Adrenal gland (tissue), 12 donors: ENCODE data around the gene HS3ST2. TPM values are rescaled to one million over a fixed set of nuclear protein-coding genes. Genes with fewer than 3 reads are reported as not detected.

Experiments used
- DNase-seq, 7 donors: peaks; one replicate each; pipeline ENCODE4 v3.0.0-alpha.2; 2019 to 2020
- H3K27ac ChIP-seq, 5 donors: fragments of 200-600 bp; sonication (generic) in 4 of 5; 1 replicate in 3 of 5; 2 replicates in 2 of 5; pipeline versions ENCODE4 v1.5.1 to v1.8.0; 2016 to 2020; ENCODE audit warnings: mild to moderate bottlenecking in 1 of 5
- H3K27me3 ChIP-seq: fragments of 200-600 bp; 2 replicates; pipeline ENCODE4 v1.8.0; 2021
- H3K36me3 ChIP-seq, 2 donors: fragments of 200-600 bp; replicated peaks in 1 of 2; 1 replicate in 1 of 2; 2 replicates in 1 of 2; pipeline versions ENCODE4 v1.5.1 to v1.8.0; 2018 to 2022
- H3K4me1 ChIP-seq, 2 donors: fragments of 200-600 bp; replicated peaks in 1 of 2; 1 replicate in 1 of 2; 2 replicates in 1 of 2; pipeline versions ENCODE4 v1.5.1 to v1.8.0; 2018 to 2021
- H3K4me3 ChIP-seq, 4 donors: fragments of 200-600 bp; sonication (generic) in 3 of 4; one replicate each; pipeline ENCODE4 v1.5.1; 2016 to 2018
- H3K9me3 ChIP-seq, 3 donors: fragments of 200-600 bp; sonication (generic) in 1 of 3; replicated peaks in 1 of 3; 1 replicate in 2 of 3; 2 replicates in 1 of 3; pipeline versions ENCODE4 v1.5.1 to v1.8.0; 2016 to 2021
- CTCF ChIP-seq, 6 experiments: fragments of 450-650 bp in 4 of 6; fragments of 200-600 bp in 2 of 6; sonication (generic) in 1 of 6; IDR thresholded peaks; 1 replicate in 5 of 6; 2 replicates in 1 of 6; pipeline versions ENCODE4 v1.5.1 to v1.8.0; 2016 to 2021; ENCODE audit warnings: antibody characterized with exemption in 6 of 6, mild to moderate bottlenecking in 2 of 6, moderate library complexity in 1 of 6
- POLR2A ChIP-seq, 2 donors: fragments of 450-650 bp; IDR thresholded peaks; one replicate each; pipeline ENCODE4 v1.6.1; 2017; ENCODE audit warnings: antibody characterized with exemption in 2 of 2, mild to moderate bottlenecking in 2 of 2, moderate library complexity in 1 of 2
- WGBS, 4 donors: extraction: QIAGEN DNeasy Blood & Tissue Kit in 2 of 4; methylation state at CpG; one replicate each; pipeline versions ENCODE4 v1.1.5 to v1.1.7; 2013 to 2017; 5-methylcytosine and 5-hydroxymethylcytosine counted together
- intact Hi-C, 2 donors: fragments of 100-400 bp; cut with DNase I; formaldehyde crosslinking; loops; one replicate each; pipeline versions ENCODE4 v1.14.1 to v1.15.0; 2022 to 2023
- polyA plus RNA-seq, 3 donors: library from polyadenylated mRNA; stranded (reverse); fragments of 200-250 nt in 2 of 3; fragments of 350-450 nt in 1 of 3; fragmentation: Illumina TruSeq in 1 of 3; extraction: RNeasy Lipid Tissue Mini Kit (QIAGEN cat#74804) in 1 of 3; gene quantifications; one replicate each; pipeline ENCODE4 v1.2.3, GENCODE V29; 2013 to 2014
- total RNA-seq, 9 donors: library from RNA; depleted of rRNA in 4 of 9; stranded (reverse); fragments of >200 nt in 4 of 9; fragments of 120-200 nt in 1 of 9; fragmentation: NEBNext Ultra II Directional in 1 of 9; extraction: Animal tissue kit (Norgen Biotek cat#: 25700) in 1 of 9; gene quantifications; one replicate each; pipeline versions ENCODE4 v1.1.0 to v1.2.4, GENCODE V29; 2013 to 2023
- donor health status: healthy with polysubstance abuse.
- donor health status: Bipolar disorder and iron deficiency.
- donor health status: DM: yes; HTN: yes; CAD: no.
- donor health status: DM: no; HTN: no; CAD: no.
- donor health status: DM: no; HTN: no; CAD: no.
- donor health status: DM: yes; HTN: yes; CAD: no.

The HS3ST2 gene
- total and polyA plus RNA-seq, 12 donors, result 0.06 to 11.5 (median 2.6) TPM

- no peak for DNase-seq
- intact Hi-C loops, result no loop called here
- no peak for TF ChIP-seq POLR2A (IDR thresholded peaks at IDR 0.05)
- TF ChIP-seq CTCF (IDR thresholded peaks at IDR 0.05), result no peak
- Histone ChIP-seq H3K4me1 (no peaks in the 10 kb centered on the region), H3K27ac (no peak overlapping the region), H3K4me3 (no peak overlapping the region), H3K9me3 (no peaks in the 10 kb centered on the region), H3K36me3 (no peaks in the 10 kb centered on the region), H3K27me3 (no peaks in the 10 kb centered on the region)
- WGBS, 4 donors, result 39 to 62% (median 50%) methylated on average over 2 of the region's 2 CpGs
These were observed 29.9 kb downstream of the HS3ST2 start for GRCh38 chr16:22843856-22844255.

GRCh38 chr16:22844416-22844815 is 30.5 kb downstream of the HS3ST2 start:
- H3K9me3 ChIP-seq, result no peaks in the 10 kb centered on the region
- no peaks in the 10 kb centered on the region for H3K4me1 ChIP-seq
- no peaks in the 10 kb centered on the region for H3K27me3 ChIP-seq
- intact Hi-C loops, result no loop called here
- H3K27ac ChIP-seq, result no peak overlapping the region
- TF ChIP-seq POLR2A (IDR thresholded peaks at IDR 0.05) (no peak), CTCF (IDR thresholded peaks at IDR 0.05) (no peak)
- 59 to 74% (median 70%) methylated on average over 3 of the region's 3 CpGs for WGBS, 4 donors
- no peak for DNase-seq
- H3K4me3 ChIP-seq, result no peak overlapping the region
- H3K36me3 ChIP-seq, result no peaks in the 10 kb centered on the region

- intact Hi-C loops, result no loop called here
- WGBS, 4 donors, result 52 to 63% (median 59%) methylated on average over 3 of the region's 3 CpGs
- no peak overlapping the region for H3K4me3 ChIP-seq
- TF ChIP-seq CTCF (IDR thresholded peaks at IDR 0.05) (no peak), POLR2A (IDR thresholded peaks at IDR 0.05) (no peak)
- no peaks in the 10 kb centered on the region for H3K4me1 ChIP-seq
- no peak for DNase-seq
- H3K9me3 ChIP-seq, result no peaks in the 10 kb centered on the region
- no peaks in the 10 kb centered on the region for H3K36me3 ChIP-seq
- H3K27me3 ChIP-seq, result no peaks in the 10 kb centered on the region
- H3K27ac ChIP-seq, result no peak overlapping the region
These were observed 33.1 kb downstream of the HS3ST2 start for GRCh38 chr16:22847100-22847499.

- H3K4me1 ChIP-seq, result no peaks in the 10 kb centered on the region
- H3K27me3 ChIP-seq, result no peaks in the 10 kb centered on the region
- no peak overlapping the region for H3K27ac ChIP-seq
- DNase-seq, result no peak
- H3K9me3 ChIP-seq, result no peaks in the 10 kb centered on the region
- intact Hi-C loops, result no loop called here
- H3K4me3 ChIP-seq, result no peak overlapping the region
- H3K36me3 ChIP-seq, result no peaks in the 10 kb centered on the region
- TF ChIP-seq CTCF (IDR thresholded peaks at IDR 0.05), result no peak
- no peak for TF ChIP-seq POLR2A (IDR thresholded peaks at IDR 0.05)
- WGBS, 4 donors, result 88 to 97% (median 93%) methylated on average over 2 of the region's 2 CpGs
These were observed 33.7 kb downstream of the HS3ST2 start for GRCh38 chr16:22847690-22848089.
